ENCODE measurements around the gene C2orf78. TPM values are rescaled to one million over a fixed set of nuclear protein-coding genes. Genes with fewer than 3 reads are reported as not detected.

Gene C2orf78
- total RNA-seq, 1 donor from 2014 or later: not detected

GRCh38 chr2:73759904-73760303, 24.1 kb upstream of the C2orf78 start:
- Mint-ChIP-seq H3K4me1 (ENCODE audit: unreplicated experiment) (no peaks in the 10 kb centered on the region), H3K27me3 (ENCODE audit: unreplicated experiment) (peaks cover 1% of the 10 kb centered on the region), H3K36me3 (ENCODE audit: low read depth, unreplicated experiment) (peaks cover 42% of the 10 kb centered on the region), H3K4me3 (ENCODE audit: unreplicated experiment) (peak overlapping the region; percentile 52), H3K9me3 (ENCODE audit: unreplicated experiment) (no peaks in the 10 kb centered on the region), H3K27ac (ENCODE audit: unreplicated experiment) (no peak overlapping the region)
- no peak for TF ChIP-seq CTCF (IDR thresholded peaks at IDR 0.05; ENCODE audit: unreplicated experiment)
- DNase-seq (ENCODE audit: low spot score): no peak

DNA sequence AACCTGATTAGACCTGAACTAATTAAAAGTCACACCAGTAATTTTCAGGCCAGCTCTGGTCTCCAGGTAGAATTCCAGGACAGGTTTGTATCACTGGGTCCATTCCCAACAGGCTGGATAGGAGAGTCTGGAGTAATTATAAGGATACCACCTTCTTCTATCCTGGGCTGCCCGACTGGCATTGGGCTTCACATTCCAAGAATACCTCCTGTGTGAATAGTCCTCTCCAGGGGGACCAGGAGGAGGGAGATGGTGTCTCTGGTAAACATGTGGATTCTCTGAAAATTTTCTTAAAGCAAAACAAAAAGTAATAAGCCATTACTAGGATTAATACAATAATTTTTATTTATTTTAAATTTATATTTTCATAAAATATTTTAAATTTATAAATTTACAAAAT, 21.4 kb upstream of the C2orf78 start:
- H3K27ac Mint-ChIP-seq (ENCODE audit: unreplicated experiment): no peak overlapping the region
- no peak for TF ChIP-seq CTCF (IDR thresholded peaks at IDR 0.05; ENCODE audit: unreplicated experiment)
- no peak for DNase-seq (ENCODE audit: low spot score)
- no peak overlapping the region for H3K4me3 Mint-ChIP-seq (ENCODE audit: unreplicated experiment)
- no peaks in the 10 kb centered on the region for H3K4me1 Mint-ChIP-seq (ENCODE audit: unreplicated experiment)
- peaks cover 1% of the 10 kb centered on the region for H3K27me3 Mint-ChIP-seq (ENCODE audit: unreplicated experiment)
- peaks cover 40% of the 10 kb centered on the region for H3K36me3 Mint-ChIP-seq (ENCODE audit: low read depth, unreplicated experiment)
- no peaks in the 10 kb centered on the region for H3K9me3 Mint-ChIP-seq (ENCODE audit: unreplicated experiment)

DNA sequence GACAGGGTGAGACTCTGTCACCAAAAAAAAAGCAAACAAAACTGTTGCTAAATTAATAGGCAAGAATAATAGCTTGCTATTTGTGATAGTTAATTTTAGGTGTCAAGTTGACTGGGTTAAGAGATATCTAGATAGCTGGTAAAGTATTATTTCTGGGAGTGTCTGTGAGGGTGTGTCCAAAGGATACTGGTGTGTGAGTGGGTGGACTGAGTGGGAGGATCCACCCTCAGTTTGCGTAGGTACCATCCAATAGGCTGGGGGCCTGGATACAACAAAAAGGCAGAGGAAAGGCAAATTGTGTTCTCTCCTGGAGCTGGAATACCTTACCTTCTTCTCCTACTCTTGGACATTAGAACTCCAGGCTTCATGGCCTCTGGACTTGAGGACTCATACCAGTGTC, 19.0 kb upstream of the C2orf78 start:
- Mint-ChIP-seq H3K27ac (ENCODE audit: unreplicated experiment) (no peak overlapping the region), H3K4me3 (ENCODE audit: unreplicated experiment) (no peak overlapping the region), H3K36me3 (ENCODE audit: low read depth, unreplicated experiment) (peaks cover 42% of the 10 kb centered on the region), H3K9me3 (ENCODE audit: unreplicated experiment) (no peaks in the 10 kb centered on the region), H3K27me3 (ENCODE audit: unreplicated experiment) (peaks cover 1% of the 10 kb centered on the region), H3K4me1 (ENCODE audit: unreplicated experiment) (no peaks in the 10 kb centered on the region)
- no peak for DNase-seq (ENCODE audit: low spot score)
- no peak for TF ChIP-seq CTCF (IDR thresholded peaks at IDR 0.05; ENCODE audit: unreplicated experiment)

- Mint-ChIP-seq H3K9me3 (ENCODE audit: unreplicated experiment) (no peaks in the 10 kb centered on the region), H3K27ac (ENCODE audit: unreplicated experiment) (no peak overlapping the region), H3K4me1 (ENCODE audit: unreplicated experiment) (no peaks in the 10 kb centered on the region), H3K36me3 (ENCODE audit: low read depth, unreplicated experiment) (peaks cover 40% of the 10 kb centered on the region), H3K4me3 (ENCODE audit: unreplicated experiment) (no peak overlapping the region), H3K27me3 (ENCODE audit: unreplicated experiment) (peaks cover 1% of the 10 kb centered on the region)
- TF ChIP-seq CTCF (IDR thresholded peaks at IDR 0.05; ENCODE audit: unreplicated experiment): no peak
- no peak for DNase-seq (ENCODE audit: low spot score)
Measured at GRCh38 chr2:73766349-73766748, 17.6 kb upstream of the C2orf78 start.

DNA sequence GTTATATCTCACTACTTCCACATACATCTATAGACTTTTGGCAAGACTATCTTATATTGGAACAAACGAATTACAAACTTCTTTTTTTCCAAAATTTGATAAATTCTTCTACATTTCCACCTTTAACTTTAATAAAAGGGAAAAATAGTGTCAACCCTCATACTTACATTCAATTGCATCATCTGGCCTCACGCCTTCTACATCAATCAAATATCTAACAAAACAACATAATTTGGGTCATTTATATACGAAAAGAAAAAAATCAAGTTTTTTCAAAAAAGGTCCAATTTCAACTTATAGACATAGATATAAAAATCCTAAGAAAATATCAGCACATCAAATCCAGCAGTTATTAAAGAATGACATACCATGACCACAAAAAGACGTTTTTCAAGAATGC, 17.0 kb upstream of the C2orf78 start:
- TF ChIP-seq CTCF (IDR thresholded peaks at IDR 0.05; ENCODE audit: unreplicated experiment): no peak
- Mint-ChIP-seq H3K36me3 (ENCODE audit: low read depth, unreplicated experiment) (peaks cover 39% of the 10 kb centered on the region), H3K4me3 (ENCODE audit: unreplicated experiment) (no peak overlapping the region), H3K27me3 (ENCODE audit: unreplicated experiment) (no peaks in the 10 kb centered on the region), H3K27ac (ENCODE audit: unreplicated experiment) (no peak overlapping the region), H3K4me1 (ENCODE audit: unreplicated experiment) (no peaks in the 10 kb centered on the region), H3K9me3 (ENCODE audit: unreplicated experiment) (no peaks in the 10 kb centered on the region)
- no peak for DNase-seq (ENCODE audit: low spot score)

Measured in endothelial cell (in vitro differentiated cells).